Endometrial microvascular endothelial cells (primary cell): ENCODE data around the gene DUOXA2. TPM values are rescaled to one million over a fixed set of nuclear protein-coding genes. Genes with fewer than 3 reads are reported as not detected.

Source experiments
- in situ Hi-C: cut with HindIII; loops from 2 replicates; pipeline ENCODE4 v1.10.0; 2017; ENCODE audit warnings: low sequenced_read_pairs, low pct_unique_long_range_greater_than_20kb; ENCODE audit errors: inconsistent ontology term
- total RNA-seq: library from RNA; depleted of rRNA; stranded (reverse); fragments of >200 nt; gene quantifications from one replicate; pipeline ENCODE4 v1.2.3, GENCODE V29; 2015; ENCODE audit errors: inconsistent ontology term

DUOXA2 gene
- total RNA-seq, 1 donor from 2014 or later, result not detected

GRCh38 chr15:45148076-45149059 is 34.2 kb downstream of the DUOXA2 start:
- in situ Hi-C loops, result no loop called here

- in situ Hi-C loops, result no loop called here
Observed at GRCh38 chr15:45149060-45149459, 34.9 kb downstream of the DUOXA2 start.

GRCh38 chr15:45150481-45150880 is 36.4 kb downstream of the DUOXA2 start:
- in situ Hi-C loops, result loop anchor here (25.0 kb wide), 1 partner anchor 262 kb away; a partner anchor contains a TSS

- in situ Hi-C loops, result loop anchor here (25.0 kb wide), 1 partner anchor 261 kb away; a partner anchor contains a TSS
Observed at GRCh38 chr15:45150997-45151396, 36.9 kb downstream of the DUOXA2 start.

GRCh38 chr15:45151998-45152828 is 38.1 kb downstream of the DUOXA2 start:
- in situ Hi-C loops, result loop anchor here (25.0 kb wide), 1 partner anchor 260 kb away; a partner anchor contains a TSS

- in situ Hi-C loops, result loop anchor here (25.0 kb wide), 1 partner anchor 257 kb away; a partner anchor contains a TSS
Observed at GRCh38 chr15:45155739-45156138, 41.6 kb downstream of the DUOXA2 start.

GRCh38 chr15:45156744-45157455 is 42.8 kb downstream of the DUOXA2 start:
- in situ Hi-C loops, result loop anchor here (25.0 kb wide), 1 partner anchor 255 kb away; a partner anchor contains a TSS

GRCh38 chr15:45157974-45158373 is 43.8 kb downstream of the DUOXA2 start:
- in situ Hi-C loops, result loop anchor here (25.0 kb wide), 1 partner anchor 254 kb away; a partner anchor contains a TSS

- in situ Hi-C loops, result loop anchor here (25.0 kb wide), 1 partner anchor 251 kb away; a partner anchor contains a TSS
Observed at GRCh38 chr15:45161666-45162065, 47.5 kb downstream of the DUOXA2 start.

GRCh38 chr15:45162771-45163507 is 48.8 kb downstream of the DUOXA2 start:
- in situ Hi-C loops, result loop anchor here (25.0 kb wide), 1 partner anchor 249 kb away; a partner anchor contains a TSS

- in situ Hi-C loops, result loop anchor here (25.0 kb wide), 1 partner anchor 249 kb away; a partner anchor contains a TSS
Observed at GRCh38 chr15:45163508-45163856, 49.4 kb downstream of the DUOXA2 start.

GRCh38 chr15:45164914-45165313 is 50.8 kb downstream of the DUOXA2 start:
- in situ Hi-C loops, result loop anchor here (25.0 kb wide), 1 partner anchor 247 kb away; a partner anchor contains a TSS

GRCh38 chr15:45165536-45165935 is 51.4 kb downstream of the DUOXA2 start:
- in situ Hi-C loops, result loop anchor here (25.0 kb wide), 1 partner anchor 247 kb away; a partner anchor contains a TSS

GRCh38 chr15:45166834-45167630 is 52.9 kb downstream of the DUOXA2 start:
- in situ Hi-C loops, result loop anchor here (25.0 kb wide), 1 partner anchor 245 kb away; a partner anchor contains a TSS

- in situ Hi-C loops, result loop anchor here (25.0 kb wide), 1 partner anchor 245 kb away; a partner anchor contains a TSS
Observed at GRCh38 chr15:45167631-45168205, 53.6 kb downstream of the DUOXA2 start.
